Prostate gland (tissue), 2 donors: ENCODE measurements around the gene WNT11.

Source experiments
- POLR2A ChIP-seq: fragments of 450-650 bp; IDR thresholded peaks from one replicate; pipeline ENCODE4 v1.6.1; 2016; ENCODE audit warnings: antibody characterized with exemption, mild to moderate bottlenecking
- POLR2AphosphoS5 ChIP-seq: sonication (generic); formaldehyde crosslinking; IDR thresholded peaks from one replicate; pipeline ENCODE4 v1.6.1; 2017; ENCODE audit warnings: antibody characterized with exemption
- TF ChIP-seq, protein P1 (sequence below), 4 experiments: fragments of 200-600 bp in 2 of 4; fragments of 450-650 bp in 2 of 4; sonication (generic) in 2 of 4; IDR thresholded peaks; 1 replicate in 3 of 4; 2 replicates in 1 of 4; pipeline ENCODE4 v1.5.1; 2016 to 2019; ENCODE audit warnings: antibody characterized with exemption in 4 of 4, mild to moderate bottlenecking in 2 of 4, moderate library complexity in 2 of 4

DNA sequence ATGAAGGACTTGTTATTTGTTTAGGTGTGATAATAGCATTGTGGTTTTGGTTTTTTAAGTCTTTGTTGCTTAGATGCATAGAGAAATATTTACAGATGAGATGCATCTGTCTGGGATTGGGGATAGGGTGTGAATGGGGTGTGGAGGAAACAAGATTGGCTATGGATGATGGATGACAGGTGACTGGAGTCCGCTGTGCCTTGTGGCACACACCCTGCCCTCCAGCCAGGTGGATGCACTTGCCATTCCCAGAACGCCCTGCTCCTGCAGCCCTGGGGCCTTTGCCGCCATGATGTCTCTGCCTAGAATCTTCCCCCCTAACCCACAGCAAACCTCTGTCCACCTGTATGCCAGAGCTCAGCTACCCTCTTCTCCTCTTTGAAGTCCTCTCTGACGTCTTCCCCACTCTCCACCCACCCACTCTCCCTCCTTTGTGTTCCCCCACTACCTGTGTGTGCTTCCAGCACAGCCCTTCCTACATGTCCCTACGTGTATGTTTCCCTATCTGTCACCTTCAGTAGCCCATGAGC lies 54.7 kb downstream of the WNT11 start:
- TF ChIP-seq, protein P1, sequence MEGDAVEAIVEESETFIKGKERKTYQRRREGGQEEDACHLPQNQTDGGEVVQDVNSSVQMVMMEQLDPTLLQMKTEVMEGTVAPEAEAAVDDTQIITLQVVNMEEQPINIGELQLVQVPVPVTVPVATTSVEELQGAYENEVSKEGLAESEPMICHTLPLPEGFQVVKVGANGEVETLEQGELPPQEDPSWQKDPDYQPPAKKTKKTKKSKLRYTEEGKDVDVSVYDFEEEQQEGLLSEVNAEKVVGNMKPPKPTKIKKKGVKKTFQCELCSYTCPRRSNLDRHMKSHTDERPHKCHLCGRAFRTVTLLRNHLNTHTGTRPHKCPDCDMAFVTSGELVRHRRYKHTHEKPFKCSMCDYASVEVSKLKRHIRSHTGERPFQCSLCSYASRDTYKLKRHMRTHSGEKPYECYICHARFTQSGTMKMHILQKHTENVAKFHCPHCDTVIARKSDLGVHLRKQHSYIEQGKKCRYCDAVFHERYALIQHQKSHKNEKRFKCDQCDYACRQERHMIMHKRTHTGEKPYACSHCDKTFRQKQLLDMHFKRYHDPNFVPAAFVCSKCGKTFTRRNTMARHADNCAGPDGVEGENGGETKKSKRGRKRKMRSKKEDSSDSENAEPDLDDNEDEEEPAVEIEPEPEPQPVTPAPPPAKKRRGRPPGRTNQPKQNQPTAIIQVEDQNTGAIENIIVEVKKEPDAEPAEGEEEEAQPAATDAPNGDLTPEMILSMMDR (IDR thresholded peaks at IDR 0.05) = no peak
- TF ChIP-seq POLR2AphosphoS5 (no peak), POLR2A (no peak)
